Measurements from ENCODE around the gene MORN3. TPM values are rescaled to one million over a fixed set of nuclear protein-coding genes. Genes with fewer than 3 reads are reported as not detected.
A peak's percentile ranks its signal among the peaks of the same experiment; 100 is the strongest.

MORN3 gene
- total RNA-seq, 1 experiment from 2014 or later: 0.34 TPM

DNA sequence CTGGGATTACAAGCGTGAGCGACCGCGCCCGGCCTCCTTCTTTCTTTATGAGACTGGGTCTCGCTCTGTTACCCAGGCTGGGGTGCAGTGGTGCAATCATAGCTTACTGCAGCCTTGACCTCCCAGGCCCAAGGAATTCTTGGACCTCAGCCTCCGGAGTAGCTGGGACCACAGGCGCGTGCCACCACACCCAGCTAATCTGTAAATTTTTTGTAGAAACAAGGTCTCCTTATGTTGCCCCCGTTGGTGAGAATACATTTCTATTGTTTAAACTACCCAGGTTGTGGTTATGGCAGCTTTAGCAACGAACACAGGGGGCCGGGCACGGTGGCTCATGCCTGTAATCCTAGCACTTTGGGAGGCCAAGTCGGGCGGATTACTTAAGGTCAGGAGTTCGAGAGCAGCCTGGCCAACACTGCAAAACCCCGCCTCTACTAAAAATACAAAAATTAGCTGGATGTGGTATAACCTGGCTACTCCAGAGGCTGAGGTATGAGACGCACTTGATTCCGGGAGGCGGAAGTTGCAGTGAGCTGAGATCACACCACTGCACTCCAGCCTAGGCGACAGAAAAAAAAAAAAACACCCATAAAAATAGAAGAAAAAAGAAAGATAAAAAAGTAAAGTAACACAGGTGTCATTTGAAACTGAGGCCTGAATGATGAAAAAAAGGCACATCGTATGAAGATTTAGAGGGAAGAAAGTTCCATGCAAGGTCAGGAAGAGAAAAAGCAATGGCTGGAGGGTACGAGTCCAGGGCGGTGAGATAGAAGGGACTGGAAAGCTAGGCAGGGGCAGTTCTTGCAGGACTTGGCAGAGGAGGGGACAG is 42.1 kb upstream of the MORN3 start:
- CTCF ChIA-PET: interaction anchor here (1.1 to 3.4 kb wide), 2 partner anchors 83 to 85 kb away, joined by 3 to 20 read pairs; partner anchors contain the start of genes ORAI1 and RHOF
- Histone ChIP-seq H3K79me2 (ENCODE audit: insufficient read depth, low read length) (peaks cover 37% of the 10 kb centered on the region), H3K4me3 (replicated peaks in 1 of 2; ENCODE audit: low read depth in 1 of 2, low read length in 2 of 2) (peak overlapping the region; percentile 89 to 94), H3K4me2 (ENCODE audit: low read length) (peak overlapping the region; percentile 99), H4K20me1 (ENCODE audit: insufficient read depth) (no peaks in the 10 kb centered on the region), H3K9me2 (ENCODE audit: insufficient read depth) (no peaks in the 10 kb centered on the region), H3K36me3 (ENCODE audit: control insufficient read depth in 1 of 2, insufficient read depth in 2 of 2, low read length in 2 of 2) (peaks cover 0 to 5% of the 10 kb centered on the region in 2 experiments; a peak in 1 of 4 replicates), H3K9me3 (ENCODE audit: control insufficient read depth in 1 of 2, insufficient read depth in 1 of 2, low read depth in 1 of 2, low read length in 2 of 2) (no peaks in the 10 kb centered on the region), H3K27ac (ENCODE audit: low read depth, low read length) (peak overlapping the region; percentile 66), H2AFZ (ENCODE audit: low read depth, low read length, poor library complexity, severe bottlenecking) (no peak overlapping the region), H3K27me3 (ENCODE audit: insufficient read depth, low read length) (no peaks in the 10 kb centered on the region), H3K4me1 (ENCODE audit: control insufficient read depth in 1 of 2, insufficient read depth in 2 of 2, low read length in 2 of 2) (peaks cover 10 to 51% of the 10 kb centered on the region in 2 experiments; a peak in 3 of 4 replicates), H3K9ac (ENCODE audit: low read length) (peak overlapping the region; percentile 95)
- intact Hi-C loops (cut with micrococcal nuclease): no loop called here
- DNase-seq (ENCODE audit: low read depth, low spot score) (no peak), ATAC-seq (no peak)
- no peak for TF ChIP-seq ZFX (IDR thresholded peaks at IDR 0.05)
- TF ChIP-seq, protein P1, sequence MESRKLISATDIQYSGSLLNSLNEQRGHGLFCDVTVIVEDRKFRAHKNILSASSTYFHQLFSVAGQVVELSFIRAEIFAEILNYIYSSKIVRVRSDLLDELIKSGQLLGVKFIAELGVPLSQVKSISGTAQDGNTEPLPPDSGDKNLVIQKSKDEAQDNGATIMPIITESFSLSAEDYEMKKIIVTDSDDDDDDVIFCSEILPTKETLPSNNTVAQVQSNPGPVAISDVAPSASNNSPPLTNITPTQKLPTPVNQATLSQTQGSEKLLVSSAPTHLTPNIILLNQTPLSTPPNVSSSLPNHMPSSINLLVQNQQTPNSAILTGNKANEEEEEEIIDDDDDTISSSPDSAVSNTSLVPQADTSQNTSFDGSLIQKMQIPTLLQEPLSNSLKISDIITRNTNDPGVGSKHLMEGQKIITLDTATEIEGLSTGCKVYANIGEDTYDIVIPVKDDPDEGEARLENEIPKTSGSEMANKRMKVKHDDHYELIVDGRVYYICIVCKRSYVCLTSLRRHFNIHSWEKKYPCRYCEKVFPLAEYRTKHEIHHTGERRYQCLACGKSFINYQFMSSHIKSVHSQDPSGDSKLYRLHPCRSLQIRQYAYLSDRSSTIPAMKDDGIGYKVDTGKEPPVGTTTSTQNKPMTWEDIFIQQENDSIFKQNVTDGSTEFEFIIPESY (IDR thresholded peaks at IDR 0.05; ENCODE audit: extremely low read depth, insufficient replicate concordance, low read length): no peak
- no peak for TF ChIP-seq FOSL1 (IDR thresholded peaks at IDR 0.05; ENCODE audit: low read depth)
- TF ChIP-seq, protein P2, sequence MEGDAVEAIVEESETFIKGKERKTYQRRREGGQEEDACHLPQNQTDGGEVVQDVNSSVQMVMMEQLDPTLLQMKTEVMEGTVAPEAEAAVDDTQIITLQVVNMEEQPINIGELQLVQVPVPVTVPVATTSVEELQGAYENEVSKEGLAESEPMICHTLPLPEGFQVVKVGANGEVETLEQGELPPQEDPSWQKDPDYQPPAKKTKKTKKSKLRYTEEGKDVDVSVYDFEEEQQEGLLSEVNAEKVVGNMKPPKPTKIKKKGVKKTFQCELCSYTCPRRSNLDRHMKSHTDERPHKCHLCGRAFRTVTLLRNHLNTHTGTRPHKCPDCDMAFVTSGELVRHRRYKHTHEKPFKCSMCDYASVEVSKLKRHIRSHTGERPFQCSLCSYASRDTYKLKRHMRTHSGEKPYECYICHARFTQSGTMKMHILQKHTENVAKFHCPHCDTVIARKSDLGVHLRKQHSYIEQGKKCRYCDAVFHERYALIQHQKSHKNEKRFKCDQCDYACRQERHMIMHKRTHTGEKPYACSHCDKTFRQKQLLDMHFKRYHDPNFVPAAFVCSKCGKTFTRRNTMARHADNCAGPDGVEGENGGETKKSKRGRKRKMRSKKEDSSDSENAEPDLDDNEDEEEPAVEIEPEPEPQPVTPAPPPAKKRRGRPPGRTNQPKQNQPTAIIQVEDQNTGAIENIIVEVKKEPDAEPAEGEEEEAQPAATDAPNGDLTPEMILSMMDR (IDR thresholded peaks at IDR 0.05 in 2 of 3, conservative IDR thresholded peaks at IDR 0.05 in 1 of 3; ENCODE audit: borderline replicate concordance in 1 of 3, insufficient read depth in 1 of 3, low read depth in 2 of 3, low read length in 2 of 3): no peak
- RAD21 ChIA-PET (ENCODE audit: low non-redundant PET in 1 of 2, low total read pairs in 2 of 2, uncharacterized antibody in 2 of 2, unreplicated experiment in 2 of 2): interaction anchor here in 1 of 2 experiments (1.5 kb wide), 1 partner anchor 54 kb away, joined by 3 read pairs; no protein-coding TSS in a partner anchor
- no TSS peak for BruUV-seq (replicated peaks)
- POLR2A ChIA-PET: no interaction called here
